ENCODE results near the gene GPRIN3.

GPRIN3 gene

DNA sequence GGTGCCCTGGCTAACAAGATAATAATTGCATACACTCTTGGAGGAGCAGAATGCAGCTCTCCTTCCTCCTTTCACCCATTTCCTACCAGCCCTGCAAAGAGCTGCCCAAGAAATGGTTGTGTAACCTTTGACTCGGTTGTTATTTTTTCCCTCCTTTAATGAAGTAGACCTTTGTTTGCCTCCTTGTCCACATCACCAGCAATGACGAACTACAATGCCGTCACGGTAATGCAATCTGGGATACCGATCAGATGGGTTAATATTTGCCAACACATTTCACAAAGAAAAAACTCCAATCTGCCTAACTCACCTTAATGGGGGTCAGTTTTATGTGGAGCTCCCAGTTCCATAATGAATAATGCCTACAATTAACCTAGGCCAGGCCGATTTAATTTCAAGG, 32.0 kb downstream of the GPRIN3 start:
- no peaks in the 10 kb centered on the region for H3K4me1 ChIP-seq (ENCODE audit: control insufficient read depth, insufficient read depth, low read length)
- no peak overlapping the region for H3K4me3 ChIP-seq (ENCODE audit: low read depth, low read length)
- ChIA-PET CTCF (interaction anchor here (0.8 kb wide), 1 partner anchor 20 kb away, joined by 3 read pairs; no protein-coding TSS in a partner anchor), POLR2A (no interaction called here)
- TF ChIP-seq ZNF350 (tag by site-specific recombination; IDR thresholded peaks at IDR 0.05) (no peak), ZNF510 (tag by site-specific recombination; IDR thresholded peaks at IDR 0.05; ENCODE audit: insufficient replicate concordance) (no peak), OSR2 (tag by site-specific recombination; IDR thresholded peaks at IDR 0.05) (no peak)
- TF ChIP-seq, protein P1, sequence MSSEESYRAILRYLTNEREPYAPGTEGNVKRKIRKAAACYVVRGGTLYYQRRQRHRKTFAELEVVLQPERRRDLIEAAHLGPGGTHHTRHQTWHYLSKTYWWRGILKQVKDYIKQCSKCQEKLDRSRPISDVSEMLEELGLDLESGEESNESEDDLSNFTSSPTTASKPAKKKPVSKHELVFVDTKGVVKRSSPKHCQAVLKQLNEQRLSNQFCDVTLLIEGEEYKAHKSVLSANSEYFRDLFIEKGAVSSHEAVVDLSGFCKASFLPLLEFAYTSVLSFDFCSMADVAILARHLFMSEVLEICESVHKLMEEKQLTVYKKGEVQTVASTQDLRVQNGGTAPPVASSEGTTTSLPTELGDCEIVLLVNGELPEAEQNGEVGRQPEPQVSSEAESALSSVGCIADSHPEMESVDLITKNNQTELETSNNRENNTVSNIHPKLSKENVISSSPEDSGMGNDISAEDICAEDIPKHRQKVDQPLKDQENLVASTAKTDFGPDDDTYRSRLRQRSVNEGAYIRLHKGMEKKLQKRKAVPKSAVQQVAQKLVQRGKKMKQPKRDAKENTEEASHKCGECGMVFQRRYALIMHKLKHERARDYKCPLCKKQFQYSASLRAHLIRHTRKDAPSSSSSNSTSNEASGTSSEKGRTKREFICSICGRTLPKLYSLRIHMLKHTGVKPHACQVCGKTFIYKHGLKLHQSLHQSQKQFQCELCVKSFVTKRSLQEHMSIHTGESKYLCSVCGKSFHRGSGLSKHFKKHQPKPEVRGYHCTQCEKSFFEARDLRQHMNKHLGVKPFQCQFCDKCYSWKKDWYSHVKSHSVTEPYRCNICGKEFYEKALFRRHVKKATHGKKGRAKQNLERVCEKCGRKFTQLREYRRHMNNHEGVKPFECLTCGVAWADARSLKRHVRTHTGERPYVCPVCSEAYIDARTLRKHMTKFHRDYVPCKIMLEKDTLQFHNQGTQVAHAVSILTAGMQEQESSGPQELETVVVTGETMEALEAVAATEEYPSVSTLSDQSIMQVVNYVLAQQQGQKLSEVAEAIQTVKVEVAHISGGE (tag by site-specific recombination; conservative IDR thresholded peaks at IDR 0.05; ENCODE audit: low read depth): no peak
- no peak overlapping the region for H3K27ac ChIP-seq (ENCODE audit: extremely low read depth, low read depth, low read length)
- H3K36me3 ChIP-seq (ENCODE audit: control insufficient read depth in 2 of 2, insufficient read depth in 1 of 2, low read length in 2 of 2): no peaks in the 10 kb centered on the region
- no peaks in the 10 kb centered on the region for H3K9me3 ChIP-seq (ENCODE audit: control insufficient read depth, insufficient read depth, low read depth, low read length)

DNA sequence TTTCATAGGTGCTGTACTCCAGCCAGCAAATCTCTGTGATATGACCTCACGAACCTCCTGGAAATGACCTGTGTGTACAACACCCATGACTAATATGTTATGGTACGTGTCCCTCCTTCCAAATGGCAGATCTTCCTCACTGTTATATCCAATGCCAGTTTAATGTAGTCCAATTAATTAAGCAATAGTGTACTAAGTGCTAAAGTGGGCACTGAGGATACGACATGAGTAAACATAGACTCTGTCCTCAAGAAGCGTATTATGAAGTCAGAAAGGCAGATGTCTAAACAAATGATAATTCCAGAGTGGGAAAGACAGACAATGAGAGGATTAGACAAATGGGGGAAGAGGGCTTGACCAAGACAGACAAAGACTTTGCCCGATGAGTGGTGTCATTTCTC, 33.9 kb downstream of the GPRIN3 start:
- H3K36me3 ChIP-seq (ENCODE audit: control insufficient read depth in 2 of 2, insufficient read depth in 1 of 2, low read length in 2 of 2): no peaks in the 10 kb centered on the region
- H3K9me3 ChIP-seq (ENCODE audit: control insufficient read depth, insufficient read depth, low read depth, low read length): no peaks in the 10 kb centered on the region
- POLR2A ChIA-PET: no interaction called here
- no peak for TF ChIP-seq SCRT2 (tag by site-specific recombination; IDR thresholded peaks at IDR 0.05)
- no peak for TF ChIP-seq ZNF335 (tag by site-specific recombination; conservative IDR thresholded peaks at IDR 0.05)
- TF ChIP-seq ZNF514 (tag by site-specific recombination; IDR thresholded peaks at IDR 0.05): no peak
- TF ChIP-seq ZNF837 (tag by site-specific recombination; IDR thresholded peaks at IDR 0.05): no peak
- TF ChIP-seq ZNF211 (tag by site-specific recombination; IDR thresholded peaks at IDR 0.05; ENCODE audit: low read depth): no peak
- TF ChIP-seq ZNF624 (tag by site-specific recombination; IDR thresholded peaks at IDR 0.05): no peak
- TF ChIP-seq, protein P2, sequence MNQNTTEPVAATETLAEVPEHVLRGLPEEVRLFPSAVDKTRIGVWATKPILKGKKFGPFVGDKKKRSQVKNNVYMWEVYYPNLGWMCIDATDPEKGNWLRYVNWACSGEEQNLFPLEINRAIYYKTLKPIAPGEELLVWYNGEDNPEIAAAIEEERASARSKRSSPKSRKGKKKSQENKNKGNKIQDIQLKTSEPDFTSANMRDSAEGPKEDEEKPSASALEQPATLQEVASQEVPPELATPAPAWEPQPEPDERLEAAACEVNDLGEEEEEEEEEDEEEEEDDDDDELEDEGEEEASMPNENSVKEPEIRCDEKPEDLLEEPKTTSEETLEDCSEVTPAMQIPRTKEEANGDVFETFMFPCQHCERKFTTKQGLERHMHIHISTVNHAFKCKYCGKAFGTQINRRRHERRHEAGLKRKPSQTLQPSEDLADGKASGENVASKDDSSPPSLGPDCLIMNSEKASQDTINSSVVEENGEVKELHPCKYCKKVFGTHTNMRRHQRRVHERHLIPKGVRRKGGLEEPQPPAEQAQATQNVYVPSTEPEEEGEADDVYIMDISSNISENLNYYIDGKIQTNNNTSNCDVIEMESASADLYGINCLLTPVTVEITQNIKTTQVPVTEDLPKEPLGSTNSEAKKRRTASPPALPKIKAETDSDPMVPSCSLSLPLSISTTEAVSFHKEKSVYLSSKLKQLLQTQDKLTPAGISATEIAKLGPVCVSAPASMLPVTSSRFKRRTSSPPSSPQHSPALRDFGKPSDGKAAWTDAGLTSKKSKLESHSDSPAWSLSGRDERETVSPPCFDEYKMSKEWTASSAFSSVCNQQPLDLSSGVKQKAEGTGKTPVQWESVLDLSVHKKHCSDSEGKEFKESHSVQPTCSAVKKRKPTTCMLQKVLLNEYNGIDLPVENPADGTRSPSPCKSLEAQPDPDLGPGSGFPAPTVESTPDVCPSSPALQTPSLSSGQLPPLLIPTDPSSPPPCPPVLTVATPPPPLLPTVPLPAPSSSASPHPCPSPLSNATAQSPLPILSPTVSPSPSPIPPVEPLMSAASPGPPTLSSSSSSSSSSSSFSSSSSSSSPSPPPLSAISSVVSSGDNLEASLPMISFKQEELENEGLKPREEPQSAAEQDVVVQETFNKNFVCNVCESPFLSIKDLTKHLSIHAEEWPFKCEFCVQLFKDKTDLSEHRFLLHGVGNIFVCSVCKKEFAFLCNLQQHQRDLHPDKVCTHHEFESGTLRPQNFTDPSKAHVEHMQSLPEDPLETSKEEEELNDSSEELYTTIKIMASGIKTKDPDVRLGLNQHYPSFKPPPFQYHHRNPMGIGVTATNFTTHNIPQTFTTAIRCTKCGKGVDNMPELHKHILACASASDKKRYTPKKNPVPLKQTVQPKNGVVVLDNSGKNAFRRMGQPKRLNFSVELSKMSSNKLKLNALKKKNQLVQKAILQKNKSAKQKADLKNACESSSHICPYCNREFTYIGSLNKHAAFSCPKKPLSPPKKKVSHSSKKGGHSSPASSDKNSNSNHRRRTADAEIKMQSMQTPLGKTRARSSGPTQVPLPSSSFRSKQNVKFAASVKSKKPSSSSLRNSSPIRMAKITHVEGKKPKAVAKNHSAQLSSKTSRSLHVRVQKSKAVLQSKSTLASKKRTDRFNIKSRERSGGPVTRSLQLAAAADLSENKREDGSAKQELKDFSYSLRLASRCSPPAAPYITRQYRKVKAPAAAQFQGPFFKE (tag by site-specific recombination; IDR thresholded peaks at IDR 0.05; ENCODE audit: borderline replicate concordance): no peak
- TF ChIP-seq ZNF174 (tag by site-specific recombination; IDR thresholded peaks at IDR 0.05): no peak
- no peak for TF ChIP-seq ZNF521 (tag by site-specific recombination; IDR thresholded peaks at IDR 0.05)
- TF ChIP-seq WT1 (tag by site-specific recombination; IDR thresholded peaks at IDR 0.05): no peak
- no peak overlapping the region for H3K27ac ChIP-seq (ENCODE audit: extremely low read depth, low read depth, low read length)
- H3K4me3 ChIP-seq (ENCODE audit: low read depth, low read length): no peak overlapping the region
- CTCF ChIA-PET: no interaction called here
- no peaks in the 10 kb centered on the region for H3K4me1 ChIP-seq (ENCODE audit: control insufficient read depth, insufficient read depth, low read length)

All from HEK293 (cell line).